GM13976 (cell line): ENCODE results near the gene NGB.

Source experiments
- DNase-seq: peaks from one replicate; pipeline ENCODE4 v3.0.0; 2012; ENCODE audit warnings: low spot score
- CTCF ChIP-seq: IDR thresholded peaks from 2 replicates; pipeline ENCODE4 v1.5.1; 2012; ENCODE audit warnings: borderline replicate concordance, mild to moderate bottlenecking; ENCODE audit not compliant: insufficient read depth; ENCODE audit errors: extremely low read depth, missing control alignments, control extremely low read depth
- in situ Hi-C: fragments of 300-500 bp; cut with MboI; formaldehyde crosslinking; loops from one replicate; pipeline ENCODE4 v1.12.0; 2022; ENCODE audit warnings: low sequenced_read_pairs, mixed read lengths, inconsistent platforms; ENCODE audit not compliant: unreplicated experiment

Gene NGB

DNA sequence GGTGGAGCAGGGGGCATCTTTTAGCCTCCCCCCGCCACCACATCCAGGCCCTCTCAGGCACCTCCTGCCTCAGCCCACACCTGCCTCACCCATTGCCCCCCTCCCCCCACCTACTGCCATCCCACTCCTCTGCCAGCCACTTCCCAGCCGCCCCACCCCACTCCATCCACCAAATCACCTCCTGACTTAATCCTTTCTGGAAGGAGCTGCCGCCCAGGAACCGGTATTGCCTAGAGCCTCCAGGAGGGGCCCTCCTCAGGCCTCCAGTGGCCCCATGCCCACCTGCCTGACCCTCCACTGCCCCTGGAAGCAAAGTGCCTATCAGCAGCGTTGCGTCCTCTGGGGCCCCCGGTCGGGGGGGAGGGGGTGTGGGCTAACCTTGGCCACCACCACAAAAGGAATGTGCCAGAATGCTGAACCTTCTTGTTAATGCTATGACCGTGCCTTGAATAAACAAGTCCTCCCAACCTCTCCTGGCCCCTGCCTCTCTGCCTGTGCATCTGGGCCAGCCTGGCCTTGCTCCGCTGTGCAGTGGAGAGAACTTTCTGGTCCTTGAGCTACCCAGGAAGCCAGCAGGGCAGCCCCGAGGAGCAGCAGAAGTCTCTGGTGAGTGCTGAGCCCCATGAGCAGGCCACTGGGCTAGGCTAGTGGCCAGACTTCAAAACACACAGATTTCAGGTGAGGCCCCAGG lies 11.8 kb downstream of the NGB start:
- TF ChIP-seq CTCF, result no peak
- in situ Hi-C loops, result no loop called here
- no peak for DNase-seq

- in situ Hi-C loops, result no loop called here
- no peak for DNase-seq
- no peak for TF ChIP-seq CTCF
These were observed 12.4 kb downstream of the NGB start for GRCh38 chr14:77258566-77258965.

DNA sequence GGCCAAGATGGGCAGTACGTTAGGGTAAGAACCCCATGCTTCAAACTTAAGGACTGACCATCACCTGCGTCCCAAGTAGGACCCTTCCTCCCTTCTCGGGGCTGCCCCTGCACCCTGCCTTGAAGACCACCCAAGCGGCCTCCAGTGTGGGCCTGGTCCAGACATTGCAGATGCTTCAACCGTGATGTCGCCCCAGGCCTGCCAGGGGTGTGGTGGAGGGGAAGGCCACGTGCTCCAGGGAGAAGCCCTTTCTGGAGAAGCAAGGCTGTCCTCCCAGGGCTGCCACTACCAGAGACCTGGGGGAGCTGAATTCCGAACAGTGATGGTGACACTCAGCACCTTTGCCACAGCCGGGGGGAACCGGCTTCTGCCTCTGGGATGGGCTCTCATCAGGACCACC lies 13.3 kb downstream of the NGB start:
- in situ Hi-C loops, result no loop called here
- TF ChIP-seq CTCF, result no peak
- DNase-seq, result no peak

DNA sequence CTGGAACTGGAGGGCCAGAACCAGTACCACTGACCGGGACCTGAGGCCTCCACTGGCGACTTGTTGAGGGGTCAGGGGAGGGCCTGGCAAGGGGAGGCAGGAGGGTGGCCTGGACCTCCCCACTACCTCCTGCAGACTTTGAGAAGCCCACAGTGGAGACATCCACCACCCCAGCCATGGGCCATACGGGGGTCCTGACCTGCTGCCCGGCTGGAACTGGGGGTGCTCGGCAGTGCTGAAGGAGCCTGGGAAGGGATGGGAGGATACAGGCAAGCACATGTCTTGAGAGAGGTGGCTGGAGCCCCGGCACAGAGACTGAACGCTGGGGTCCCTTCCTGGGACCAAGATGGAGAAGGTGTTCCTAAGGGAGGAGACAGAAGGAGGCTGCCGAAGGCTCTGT lies 14.3 kb downstream of the NGB start:
- no peak for TF ChIP-seq CTCF
- DNase-seq, result no peak
- in situ Hi-C loops, result no loop called here

DNA sequence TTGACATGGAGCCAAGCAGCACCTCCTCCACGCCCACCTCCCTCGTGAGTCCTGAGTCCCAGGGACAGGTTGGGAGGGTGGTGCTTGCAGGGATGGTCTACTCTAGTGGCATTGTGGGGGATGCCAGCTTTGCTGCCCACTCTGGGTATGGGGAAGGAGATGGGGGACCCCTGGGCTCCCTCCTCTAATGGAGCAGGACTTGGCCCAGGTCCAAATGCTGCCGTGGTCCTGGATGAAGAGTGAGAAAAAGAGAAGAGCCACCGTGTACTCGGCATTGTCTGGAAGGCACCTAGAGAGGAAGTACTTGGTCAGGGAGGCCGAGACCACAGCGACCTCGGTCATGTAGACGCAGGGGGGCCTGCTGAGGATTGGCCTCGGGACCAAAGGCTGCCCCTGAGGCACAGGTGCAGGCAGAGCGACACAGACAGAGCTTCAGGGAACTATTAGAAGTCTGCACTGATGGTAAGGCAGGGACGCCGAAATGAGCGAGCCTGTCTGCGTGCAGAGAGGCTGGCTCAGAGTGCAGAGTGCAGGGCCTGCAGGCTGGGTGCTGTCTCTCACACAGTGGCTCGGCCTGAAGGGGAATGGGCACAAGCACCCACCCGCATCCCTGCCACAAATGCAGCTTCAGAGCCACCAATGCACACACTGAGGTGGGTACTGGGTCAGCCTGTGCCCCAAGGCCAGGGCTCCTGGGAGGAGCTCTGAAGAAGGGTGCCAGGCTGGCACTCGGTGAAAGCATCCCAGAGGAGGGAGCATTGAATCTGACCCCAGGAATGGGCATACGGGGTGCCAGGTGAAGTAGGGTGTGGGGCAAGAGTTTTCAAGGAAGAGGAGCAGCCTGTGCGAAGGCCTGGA lies 17.4 kb downstream of the NGB start:
- no peak for DNase-seq
- in situ Hi-C loops, result no loop called here
- no peak for TF ChIP-seq CTCF

GRCh38 chr14:77251870-77252269 lies 19.1 kb downstream of the NGB start:
- TF ChIP-seq CTCF, result no peak
- in situ Hi-C loops, result no loop called here
- DNase-seq, result no peak
